K562 (cell line): ENCODE results near the gene CFP. TPM values are rescaled to one million over a fixed set of nuclear protein-coding genes. Genes with fewer than 3 reads are reported as not detected.

Experiments
- AFF1 ChIP-seq, 2 experiments: fragments of 450-650 bp; IDR thresholded peaks; 2 replicates each; pipeline ENCODE4 v1.6.1; 2018; ENCODE audit warnings: mild to moderate bottlenecking in 2 of 2, low read depth in 1 of 2; ENCODE audit not compliant: partially characterized antibody in 2 of 2
- BHLHE40 ChIP-seq: IDR thresholded peaks from 2 replicates; pipeline ENCODE4 v1.6.1; 2011; ENCODE audit warnings: low read length, improper control_type of control experiment
- DLX4 ChIP-seq: fragments of 250-450 bp; sonication (Bioruptor Pico); IDR thresholded peaks from 2 replicates; pipeline ENCODE4 v1.6.1; 2021; ENCODE audit warnings: mild to moderate bottlenecking
- EGR1 ChIP-seq: fragments of 450-650 bp; conservative IDR thresholded peaks from 2 replicates; pipeline ENCODE4 v1.6.1; 2017; ENCODE audit warnings: mild to moderate bottlenecking
- EP400 ChIP-seq: fragments of 450-650 bp; IDR thresholded peaks from 2 replicates; pipeline ENCODE4 v1.6.1; 2017; ENCODE audit warnings: antibody characterized with exemption, mild to moderate bottlenecking, moderate library complexity
- GATA2 ChIP-seq: sonication (generic); formaldehyde crosslinking; IDR thresholded peaks from 2 replicates; pipeline ENCODE4 v1.4.0; 2020; ENCODE audit warnings: mild to moderate bottlenecking, missing genetic modification reagents
- HMGN3 ChIP-seq: IDR thresholded peaks from 2 replicates; pipeline ENCODE4 v1.6.1; 2011; ENCODE audit warnings: borderline replicate concordance, low read depth, mild to moderate bottlenecking, mixed read lengths, low read length; ENCODE audit not compliant: insufficient read length; ENCODE audit errors: extremely low read depth
- KAT7 ChIP-seq: sonication (generic); formaldehyde crosslinking; IDR thresholded peaks from 2 replicates; pipeline ENCODE4 v1.8.0; 2022; ENCODE audit warnings: missing genetic modification reagents, mild to moderate bottlenecking, borderline replicate concordance
- MECOM ChIP-seq: fragments of 250-450 bp; sonication (Bioruptor Pico); IDR thresholded peaks from 2 replicates; pipeline ENCODE4 v1.8.0; 2022; ENCODE audit warnings: inconsistent platforms
- MNT ChIP-seq, 2 experiments: fragments of 450-650 bp; conservative IDR thresholded peaks; 2 replicates each; pipeline ENCODE4 v1.6.1; 2017; ENCODE audit warnings: mild to moderate bottlenecking in 2 of 2, moderate library complexity in 2 of 2
- MTA2 ChIP-seq: fragments of 450-650 bp; IDR thresholded peaks from 2 replicates; pipeline ENCODE4 v1.6.1; 2016; ENCODE audit warnings: low read depth
- NFRKB ChIP-seq: fragments of 450-650 bp; IDR thresholded peaks from 2 replicates; pipeline ENCODE4 v1.6.1; 2016; ENCODE audit warnings: low read depth
- NR2C1 ChIP-seq, 2 experiments: fragments of 450-650 bp; IDR thresholded peaks; 2 replicates each; pipeline ENCODE4 v1.6.1; 2017; ENCODE audit warnings: mild to moderate bottlenecking in 2 of 2, antibody characterized with exemption in 1 of 2, inconsistent platforms in 1 of 2, missing compliant biosample characterization in 1 of 2, missing genetic modification characterization in 1 of 2
- POLR2H ChIP-seq: IDR thresholded peaks from 2 replicates; pipeline ENCODE4 v1.6.1; 2016; ENCODE audit warnings: missing genetic modification characterization, low read depth, mild to moderate bottlenecking, control low read depth, missing compliant biosample characterization, moderate library complexity
- SIN3A ChIP-seq, 2 experiments: fragments of 150-350 bp in 1 of 2; IDR thresholded peaks; 2 replicates each; pipeline ENCODE4 v1.6.1; 2011 to 2016; ENCODE audit warnings: borderline replicate concordance in 2 of 2, low read depth in 2 of 2, low read length in 2 of 2, mild to moderate bottlenecking in 2 of 2, moderate library complexity in 2 of 2; ENCODE audit not compliant: control insufficient read depth in 1 of 2
- SP2 ChIP-seq: IDR thresholded peaks from 2 replicates; pipeline ENCODE4 v1.6.1; 2011; ENCODE audit warnings: mild to moderate bottlenecking, low read depth, low read length, moderate library complexity; ENCODE audit not compliant: poor library complexity, severe bottlenecking; ENCODE audit errors: extremely low read depth
- STAT5B ChIP-seq: fragments of 250-450 bp; sonication (Bioruptor Pico); IDR thresholded peaks from 2 replicates; pipeline ENCODE4 v1.8.0; 2021; ENCODE audit warnings: mild to moderate bottlenecking, inconsistent platforms
- TAF1 ChIP-seq: IDR thresholded peaks from 2 replicates; pipeline ENCODE4 v1.6.1; 2011; ENCODE audit warnings: mild to moderate bottlenecking, low read length, moderate library complexity; ENCODE audit not compliant: insufficient read depth, control insufficient read depth, severe bottlenecking; ENCODE audit errors: extremely low read depth
- ZC3H8 ChIP-seq: fragments of 450-650 bp; IDR thresholded peaks from 2 replicates; pipeline ENCODE4 v1.6.1; 2017
- ZNF140 ChIP-seq: fragments of 250-450 bp; sonication (Bioruptor Pico); IDR thresholded peaks from 2 replicates; pipeline ENCODE4 v1.8.0; 2021; ENCODE audit warnings: moderate library complexity, mild to moderate bottlenecking, inconsistent platforms
- ZNF696 ChIP-seq: fragments of 250-450 bp; sonication (Bioruptor Pico); conservative IDR thresholded peaks from 2 replicates; pipeline ENCODE4 v1.4.0; 2020; ENCODE audit warnings: mild to moderate bottlenecking, moderate library complexity
- polyA plus RNA-seq, 8 experiments: library from polyadenylated mRNA; depleted of rRNA in 4 of 8; stranded (reverse) in 5 of 8; unstranded in 3 of 8; fragments of >200 nt; fragmentation: Nextera tagmentation in 2 of 8; fragmentation: Illumina TruSeq in 1 of 8; extraction: Ambion mirVana in 2 of 8; extraction: Trizol in 1 of 8; gene quantifications; 2 replicates each; pipeline versions ENCODE4 v1.2.1 to v1.2.3, GENCODE V29; 2011 to 2014; ENCODE audit warnings: inconsistent platforms in 1 of 8, missing spikeins in 1 of 8
- total RNA-seq, 7 experiments: library from RNA; depleted of rRNA in 6 of 7; stranded (reverse); fragments of >200 nt in 6 of 7; fragmentation: Illumina TruSeq in 2 of 7; extraction: Trizol in 2 of 7; gene quantifications; 2 replicates each; pipeline versions ENCODE4 v1.2.1 to v1.2.3, GENCODE V29; 2011 to 2021; ENCODE audit warnings: low replicate concordance in 1 of 7

CFP gene
- total and polyA plus RNA-seq, 9 of the 15 experiments (the other 6 are each of a cell fraction or from before 2014, with no cell fraction given), result 0.18 to 2.0 (median 0.55) TPM

- TF ChIP-seq DLX4 (CRISPR knock-in tag), result no peak
- TF ChIP-seq BHLHE40, result peak; percentile 56
- TF ChIP-seq ZNF140 (CRISPR knock-in tag), result no peak
- TF ChIP-seq GATA2 (CRISPR knock-in tag), result no peak
- peak; percentile 29; the same call in 1 of the 2 replicates for TF ChIP-seq NFRKB
- peak; percentile 31; the same call in 1 of the 2 replicates for TF ChIP-seq POLR2H (tag)
- peak in 1 of 2 experiments; percentile 75; a peak in 2 of 4 replicates for TF ChIP-seq SIN3A (IDR thresholded peaks at IDR 0.05; ENCODE audit: borderline replicate concordance in 2 of 2, control insufficient read depth in 1 of 2, low read depth in 2 of 2, low read length in 2 of 2)
- no peak for TF ChIP-seq STAT5B
- peak; percentile 40 for TF ChIP-seq SP2
- TF ChIP-seq KAT7 (CRISPR knock-in tag), result no peak
- no peak for TF ChIP-seq MECOM (CRISPR knock-in tag)
- peak; percentile 74; the same call in 1 of the 2 replicates for TF ChIP-seq EP400
- TF ChIP-seq TAF1, result peak; percentile 56
- TF ChIP-seq HMGN3, result peak; percentile 61
- no peak for TF ChIP-seq MTA2
- no peak for TF ChIP-seq ZNF696
- TF ChIP-seq EGR1, result peak; percentile 97
- TF ChIP-seq NR2C1 (IDR thresholded peaks at IDR 0.05), result no peak
- TF ChIP-seq NR2C1 (tag; IDR thresholded peaks at IDR 0.05), result 0 out of 2 replicates have a peak, but pooled peaks have one; percentile 33
- no peak for TF ChIP-seq AFF1 (IDR thresholded peaks at IDR 0.05; ENCODE audit: low read depth in 1 of 2, partially characterized antibody in 2 of 2)
- TF ChIP-seq MNT (conservative IDR thresholded peaks at IDR 0.05), result peak; percentile 80 to 91
- TF ChIP-seq ZC3H8, result no peak
Measured at GRCh38 chrX:47650164-47651042, 20.7 kb upstream of the CFP start, which contains the start of gene ELK1 (continued).
